HepG2 (cell line): ENCODE measurements around the gene PTGIS. TPM values are rescaled to one million over a fixed set of nuclear protein-coding genes. Genes with fewer than 3 reads are reported as not detected.

Source experiments
- ARHGAP35 ChIP-seq: sonication (generic); formaldehyde crosslinking; IDR thresholded peaks from 2 replicates; pipeline ENCODE4 v1.9.0; 2022; ENCODE audit warnings: mild to moderate bottlenecking, inconsistent platforms, moderate library complexity, missing genetic modification reagents, borderline replicate concordance
- IRF2 ChIP-seq: IDR thresholded peaks from 2 replicates; pipeline ENCODE4 v1.6.1; 2018; ENCODE audit warnings: missing genetic modification reagents, missing compliant biosample characterization
- MYNN ChIP-seq: sonication (generic); formaldehyde crosslinking; IDR thresholded peaks from 2 replicates; pipeline ENCODE4 v1.4.0; 2020; ENCODE audit warnings: mild to moderate bottlenecking, low read depth, missing genetic modification reagents
- SALL2 ChIP-seq: sonication (generic); formaldehyde crosslinking; IDR thresholded peaks from 2 replicates; pipeline ENCODE4 v1.8.1; 2023; ENCODE audit warnings: mild to moderate bottlenecking, missing genetic modification reagents, inconsistent platforms
- ZFP37 ChIP-seq: sonication (generic); formaldehyde crosslinking; IDR thresholded peaks from 2 replicates; pipeline ENCODE4 v1.4.0; 2020; ENCODE audit warnings: missing genetic modification reagents, borderline replicate concordance
- ZNF121 ChIP-seq: sonication (generic); formaldehyde crosslinking; IDR thresholded peaks from 2 replicates; pipeline ENCODE4 v1.5.0; 2020; ENCODE audit warnings: mild to moderate bottlenecking, missing genetic modification reagents
- ZNF441 ChIP-seq: sonication (generic); formaldehyde crosslinking; IDR thresholded peaks from 2 replicates; pipeline ENCODE4 v1.7.0; 2021; ENCODE audit warnings: missing genetic modification reagents, borderline replicate concordance
- polyA plus RNA-seq, 8 experiments: library from polyadenylated mRNA; depleted of rRNA in 3 of 8; stranded (reverse) in 7 of 8; unstranded in 1 of 8; fragments of >200 nt; fragmentation: Illumina TruSeq in 4 of 8; extraction: Trizol in 4 of 8; gene quantifications; 2 replicates each; pipeline versions ENCODE4 v1.2.1 to v1.2.3, GENCODE V29; 2011 to 2016; ENCODE audit warnings: low read depth in 4 of 8, missing spikeins in 1 of 8, mixed read lengths in 1 of 8; ENCODE audit not compliant: insufficient read depth in 1 of 8
- total RNA-seq, 5 experiments: library from RNA; depleted of rRNA; stranded (reverse); fragments of >200 nt; fragmentation: Illumina TruSeq; extraction: Trizol; gene quantifications; 2 replicates each; pipeline ENCODE4 v1.2.3, GENCODE V29; 2016; ENCODE audit warnings: low read depth in 1 of 5
- TF ChIP-seq, protein P1 (sequence below): sonication (generic); formaldehyde crosslinking; IDR thresholded peaks from 2 replicates; pipeline ENCODE4 v1.5.1; 2020; ENCODE audit warnings: missing genetic modification reagents, mild to moderate bottlenecking, borderline replicate concordance
- TF ChIP-seq, protein P2 (sequence below): sonication (generic); formaldehyde crosslinking; IDR thresholded peaks from 2 replicates; pipeline ENCODE4 v1.4.0; 2020; ENCODE audit warnings: missing genetic modification reagents
- TF ChIP-seq, protein P3 (sequence below): sonication (generic); formaldehyde crosslinking; IDR thresholded peaks from 2 replicates; pipeline ENCODE4 v1.5.0; 2020; ENCODE audit warnings: mild to moderate bottlenecking, missing genetic modification reagents, moderate library complexity
- TF ChIP-seq, protein P4 (sequence below): sonication (generic); formaldehyde crosslinking; IDR thresholded peaks from 2 replicates; pipeline ENCODE4 v1.4.0; 2020; ENCODE audit warnings: missing genetic modification reagents, low read depth, mild to moderate bottlenecking, borderline replicate concordance

The PTGIS gene
- total and polyA plus RNA-seq, 2 of the 13 experiments (the other 11 are each of a cell fraction or from before 2014, with no cell fraction given), result not detected

DNA sequence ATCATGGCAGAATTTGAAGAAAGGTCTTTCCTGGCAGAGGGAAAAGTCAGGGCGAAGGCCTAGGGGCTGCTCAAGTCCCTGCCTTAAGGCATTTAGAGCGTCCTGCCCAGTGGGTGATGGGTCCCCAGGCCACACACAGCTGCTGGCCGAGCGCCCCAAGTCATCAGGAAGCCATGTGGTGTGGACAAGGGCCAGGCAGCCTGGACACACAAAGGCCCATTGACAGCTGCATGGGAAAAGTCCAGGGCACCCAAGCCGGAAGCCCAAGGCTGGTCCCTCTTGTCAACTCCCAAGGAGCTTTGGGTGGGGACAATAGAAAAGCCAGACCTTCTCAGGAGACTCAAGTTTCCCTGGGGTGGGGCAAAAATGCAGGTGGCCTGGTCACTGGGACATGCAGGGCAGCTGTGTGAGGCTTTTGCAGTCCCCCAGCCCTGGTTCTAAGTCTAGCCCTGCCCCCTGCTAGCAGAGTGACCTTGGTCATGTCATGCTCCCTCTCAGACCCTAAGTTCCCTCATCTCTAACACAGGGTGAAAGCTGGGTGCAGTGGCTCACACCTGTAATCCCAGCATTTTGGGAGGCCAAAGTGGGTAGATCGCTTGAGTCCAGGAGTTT lies 44.3 kb upstream of the PTGIS start (continued):
- TF ChIP-seq, protein P1, sequence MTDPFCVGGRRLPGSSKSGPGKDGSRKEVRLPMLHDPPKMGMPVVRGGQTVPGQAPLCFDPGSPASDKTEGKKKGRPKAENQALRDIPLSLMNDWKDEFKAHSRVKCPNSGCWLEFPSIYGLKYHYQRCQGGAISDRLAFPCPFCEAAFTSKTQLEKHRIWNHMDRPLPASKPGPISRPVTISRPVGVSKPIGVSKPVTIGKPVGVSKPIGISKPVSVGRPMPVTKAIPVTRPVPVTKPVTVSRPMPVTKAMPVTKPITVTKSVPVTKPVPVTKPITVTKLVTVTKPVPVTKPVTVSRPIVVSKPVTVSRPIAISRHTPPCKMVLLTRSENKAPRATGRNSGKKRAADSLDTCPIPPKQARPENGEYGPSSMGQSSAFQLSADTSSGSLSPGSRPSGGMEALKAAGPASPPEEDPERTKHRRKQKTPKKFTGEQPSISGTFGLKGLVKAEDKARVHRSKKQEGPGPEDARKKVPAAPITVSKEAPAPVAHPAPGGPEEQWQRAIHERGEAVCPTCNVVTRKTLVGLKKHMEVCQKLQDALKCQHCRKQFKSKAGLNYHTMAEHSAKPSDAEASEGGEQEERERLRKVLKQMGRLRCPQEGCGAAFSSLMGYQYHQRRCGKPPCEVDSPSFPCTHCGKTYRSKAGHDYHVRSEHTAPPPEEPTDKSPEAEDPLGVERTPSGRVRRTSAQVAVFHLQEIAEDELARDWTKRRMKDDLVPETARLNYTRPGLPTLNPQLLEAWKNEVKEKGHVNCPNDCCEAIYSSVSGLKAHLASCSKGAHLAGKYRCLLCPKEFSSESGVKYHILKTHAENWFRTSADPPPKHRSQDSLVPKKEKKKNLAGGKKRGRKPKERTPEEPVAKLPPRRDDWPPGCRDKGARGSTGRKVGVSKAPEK, result no peak
- peak; percentile 48; the same call in 1 of the 2 replicates for TF ChIP-seq ARHGAP35 (CRISPR knock-in tag)
- no peak for TF ChIP-seq MYNN
- TF ChIP-seq, protein P2, sequence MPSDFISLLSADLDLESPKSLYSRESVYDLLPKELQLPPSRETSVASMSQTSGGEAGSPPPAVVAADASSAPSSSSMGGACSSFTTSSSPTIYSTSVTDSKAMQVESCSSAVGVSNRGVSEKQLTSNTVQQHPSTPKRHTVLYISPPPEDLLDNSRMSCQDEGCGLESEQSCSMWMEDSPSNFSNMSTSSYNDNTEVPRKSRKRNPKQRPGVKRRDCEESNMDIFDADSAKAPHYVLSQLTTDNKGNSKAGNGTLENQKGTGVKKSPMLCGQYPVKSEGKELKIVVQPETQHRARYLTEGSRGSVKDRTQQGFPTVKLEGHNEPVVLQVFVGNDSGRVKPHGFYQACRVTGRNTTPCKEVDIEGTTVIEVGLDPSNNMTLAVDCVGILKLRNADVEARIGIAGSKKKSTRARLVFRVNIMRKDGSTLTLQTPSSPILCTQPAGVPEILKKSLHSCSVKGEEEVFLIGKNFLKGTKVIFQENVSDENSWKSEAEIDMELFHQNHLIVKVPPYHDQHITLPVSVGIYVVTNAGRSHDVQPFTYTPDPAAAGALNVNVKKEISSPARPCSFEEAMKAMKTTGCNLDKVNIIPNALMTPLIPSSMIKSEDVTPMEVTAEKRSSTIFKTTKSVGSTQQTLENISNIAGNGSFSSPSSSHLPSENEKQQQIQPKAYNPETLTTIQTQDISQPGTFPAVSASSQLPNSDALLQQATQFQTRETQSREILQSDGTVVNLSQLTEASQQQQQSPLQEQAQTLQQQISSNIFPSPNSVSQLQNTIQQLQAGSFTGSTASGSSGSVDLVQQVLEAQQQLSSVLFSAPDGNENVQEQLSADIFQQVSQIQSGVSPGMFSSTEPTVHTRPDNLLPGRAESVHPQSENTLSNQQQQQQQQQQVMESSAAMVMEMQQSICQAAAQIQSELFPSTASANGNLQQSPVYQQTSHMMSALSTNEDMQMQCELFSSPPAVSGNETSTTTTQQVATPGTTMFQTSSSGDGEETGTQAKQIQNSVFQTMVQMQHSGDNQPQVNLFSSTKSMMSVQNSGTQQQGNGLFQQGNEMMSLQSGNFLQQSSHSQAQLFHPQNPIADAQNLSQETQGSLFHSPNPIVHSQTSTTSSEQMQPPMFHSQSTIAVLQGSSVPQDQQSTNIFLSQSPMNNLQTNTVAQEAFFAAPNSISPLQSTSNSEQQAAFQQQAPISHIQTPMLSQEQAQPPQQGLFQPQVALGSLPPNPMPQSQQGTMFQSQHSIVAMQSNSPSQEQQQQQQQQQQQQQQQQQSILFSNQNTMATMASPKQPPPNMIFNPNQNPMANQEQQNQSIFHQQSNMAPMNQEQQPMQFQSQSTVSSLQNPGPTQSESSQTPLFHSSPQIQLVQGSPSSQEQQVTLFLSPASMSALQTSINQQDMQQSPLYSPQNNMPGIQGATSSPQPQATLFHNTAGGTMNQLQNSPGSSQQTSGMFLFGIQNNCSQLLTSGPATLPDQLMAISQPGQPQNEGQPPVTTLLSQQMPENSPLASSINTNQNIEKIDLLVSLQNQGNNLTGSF (CRISPR knock-in tag), result no peak; the same call in none of the 2 replicates
- TF ChIP-seq, protein P3, sequence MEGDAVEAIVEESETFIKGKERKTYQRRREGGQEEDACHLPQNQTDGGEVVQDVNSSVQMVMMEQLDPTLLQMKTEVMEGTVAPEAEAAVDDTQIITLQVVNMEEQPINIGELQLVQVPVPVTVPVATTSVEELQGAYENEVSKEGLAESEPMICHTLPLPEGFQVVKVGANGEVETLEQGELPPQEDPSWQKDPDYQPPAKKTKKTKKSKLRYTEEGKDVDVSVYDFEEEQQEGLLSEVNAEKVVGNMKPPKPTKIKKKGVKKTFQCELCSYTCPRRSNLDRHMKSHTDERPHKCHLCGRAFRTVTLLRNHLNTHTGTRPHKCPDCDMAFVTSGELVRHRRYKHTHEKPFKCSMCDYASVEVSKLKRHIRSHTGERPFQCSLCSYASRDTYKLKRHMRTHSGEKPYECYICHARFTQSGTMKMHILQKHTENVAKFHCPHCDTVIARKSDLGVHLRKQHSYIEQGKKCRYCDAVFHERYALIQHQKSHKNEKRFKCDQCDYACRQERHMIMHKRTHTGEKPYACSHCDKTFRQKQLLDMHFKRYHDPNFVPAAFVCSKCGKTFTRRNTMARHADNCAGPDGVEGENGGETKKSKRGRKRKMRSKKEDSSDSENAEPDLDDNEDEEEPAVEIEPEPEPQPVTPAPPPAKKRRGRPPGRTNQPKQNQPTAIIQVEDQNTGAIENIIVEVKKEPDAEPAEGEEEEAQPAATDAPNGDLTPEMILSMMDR (CRISPR knock-in tag), result peak; percentile 10; the same call in 1 of the 2 replicates
- no peak for TF ChIP-seq ZNF121
- peak; percentile 59; the same call in 1 of the 2 replicates for TF ChIP-seq SALL2 (CRISPR knock-in tag)
- no peak for TF ChIP-seq IRF2
- peak; percentile 81; the same call in 1 of the 2 replicates for TF ChIP-seq ZFP37 (CRISPR knock-in tag)
- TF ChIP-seq, protein P4, sequence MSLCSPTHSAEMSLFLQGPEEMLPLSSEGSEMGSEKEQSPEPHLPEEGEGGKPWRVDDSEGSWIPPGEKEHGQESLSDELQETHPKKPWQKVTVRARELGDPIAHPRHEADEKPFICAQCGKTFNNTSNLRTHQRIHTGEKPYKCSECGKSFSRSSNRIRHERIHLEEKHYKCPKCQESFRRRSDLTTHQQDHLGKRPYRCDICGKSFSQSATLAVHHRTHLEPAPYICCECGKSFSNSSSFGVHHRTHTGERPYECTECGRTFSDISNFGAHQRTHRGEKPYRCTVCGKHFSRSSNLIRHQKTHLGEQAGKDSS (CRISPR knock-in tag), result 0 out of 2 replicates have a peak, but pooled peaks have one; percentile 30
- no peak for TF ChIP-seq ZNF441 (CRISPR knock-in tag)
